Measurements from ENCODE around the gene PRCD.
"Not testable (repeated sequence)": the region's sequence is repeated elsewhere in the genome, so short reads cannot be mapped to it uniquely, and the experiment has no call there.

Gene PRCD

DNA sequence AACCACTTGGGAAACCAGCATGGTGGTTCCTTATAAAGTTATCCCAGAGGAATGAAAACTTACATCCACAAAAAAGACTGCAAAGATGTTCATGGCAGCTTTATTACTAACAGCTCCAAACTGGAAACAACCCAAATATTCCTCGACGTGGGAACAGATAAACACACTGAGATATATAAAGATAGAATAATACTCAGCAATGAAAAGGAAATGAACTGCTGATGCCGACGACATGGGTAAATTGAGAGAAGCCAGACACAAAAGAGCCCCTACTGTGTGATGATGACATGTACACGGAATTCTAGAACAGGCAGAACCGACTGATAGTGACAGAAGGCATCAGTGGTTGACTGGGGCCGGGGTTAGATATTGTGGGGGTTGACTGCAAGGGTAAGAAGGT lies 9.7 kb downstream of the PRCD start:
- DNase-seq (ENCODE audit: extremely low spot score, insufficient read length, low read depth) = no peak
- no peak for FAIRE-seq

DNA sequence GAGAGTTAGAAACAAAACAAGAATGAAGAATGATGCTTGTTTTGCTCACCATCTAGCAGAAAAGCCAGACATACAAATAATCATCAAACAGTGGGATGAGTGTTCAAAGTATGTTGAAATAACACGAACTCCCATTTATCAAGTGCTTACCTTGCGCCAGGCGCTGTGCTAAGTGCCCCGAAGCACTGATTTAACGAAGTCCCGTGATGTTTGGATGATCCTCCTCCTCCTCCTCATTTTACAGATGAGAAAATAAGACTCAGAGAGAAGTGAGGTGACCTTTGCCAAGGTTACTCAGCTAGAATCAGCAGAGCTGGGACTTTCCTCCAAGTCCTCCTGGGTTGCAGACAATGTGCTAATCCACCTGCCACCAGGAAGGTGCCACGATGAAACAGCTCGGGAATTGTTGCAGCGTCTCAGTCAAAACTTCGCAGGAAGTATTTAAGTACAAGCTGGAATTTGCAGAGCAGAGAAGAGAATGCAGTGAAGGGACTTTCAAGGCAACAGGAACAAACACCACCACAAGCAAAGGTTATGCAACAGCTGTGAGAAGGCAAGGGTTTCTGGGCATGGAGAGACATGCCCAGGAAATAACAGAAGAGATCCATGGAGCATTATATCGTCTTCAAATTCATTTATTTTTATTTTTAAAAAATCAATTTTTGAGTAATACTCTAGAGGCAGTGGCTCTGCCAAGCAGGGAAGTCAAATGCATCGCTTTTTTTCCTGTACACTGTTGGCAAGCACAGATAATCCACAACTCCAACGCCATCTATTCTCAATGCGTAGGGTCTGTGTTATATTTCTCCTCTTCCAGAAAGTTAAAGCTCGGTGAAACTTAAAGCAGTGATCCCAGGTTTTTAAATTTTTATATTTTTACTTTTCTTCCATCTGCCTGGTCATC lies 11.1 kb downstream of the PRCD start:
- FAIRE-seq (no peak), DNase-seq (ENCODE audit: extremely low spot score, insufficient read length, low read depth) (no peak)

- DNase-seq (ENCODE audit: extremely low spot score, insufficient read length, low read depth) (no peak), FAIRE-seq (no peak)
Observed at GRCh38 chr17:76551685-76552084, 11.8 kb downstream of the PRCD start.

DNA sequence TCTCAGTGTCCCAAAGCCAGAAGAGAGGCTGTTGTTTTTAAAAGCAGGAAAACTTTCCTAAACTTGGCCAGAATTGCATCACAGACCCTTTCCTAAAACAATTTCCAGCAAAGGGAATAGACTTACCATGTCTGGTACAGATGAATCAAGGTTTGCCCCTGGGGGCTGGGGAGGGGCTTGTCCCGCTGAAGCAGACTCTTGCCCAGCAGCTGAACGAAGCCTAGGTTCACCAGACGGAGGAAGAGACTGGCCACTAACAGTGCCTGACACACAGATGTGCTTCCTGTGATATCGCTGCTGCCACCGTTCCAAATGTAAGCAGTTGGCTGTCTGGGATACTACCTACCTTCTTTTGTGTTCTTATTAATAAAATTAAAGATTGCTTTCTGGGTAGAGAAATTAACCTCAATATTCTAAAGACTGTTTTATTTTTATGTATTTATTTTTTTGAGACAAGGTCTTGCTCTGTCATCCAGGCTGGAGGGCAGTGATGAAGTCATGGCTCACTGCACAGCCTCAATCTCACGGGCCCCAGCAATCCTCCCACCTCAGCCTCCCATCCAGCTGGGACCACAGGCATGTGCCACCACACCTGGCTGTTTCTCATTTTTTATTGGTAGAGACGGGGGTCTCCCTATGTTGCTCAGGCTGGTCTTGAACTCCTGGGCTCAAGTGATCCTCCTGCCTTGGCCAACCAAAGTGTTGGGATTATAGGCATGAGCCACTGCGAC lies 13.5 kb downstream of the PRCD start:
- FAIRE-seq (no peak), DNase-seq (ENCODE audit: extremely low spot score, insufficient read length, low read depth) (no peak)

DNA sequence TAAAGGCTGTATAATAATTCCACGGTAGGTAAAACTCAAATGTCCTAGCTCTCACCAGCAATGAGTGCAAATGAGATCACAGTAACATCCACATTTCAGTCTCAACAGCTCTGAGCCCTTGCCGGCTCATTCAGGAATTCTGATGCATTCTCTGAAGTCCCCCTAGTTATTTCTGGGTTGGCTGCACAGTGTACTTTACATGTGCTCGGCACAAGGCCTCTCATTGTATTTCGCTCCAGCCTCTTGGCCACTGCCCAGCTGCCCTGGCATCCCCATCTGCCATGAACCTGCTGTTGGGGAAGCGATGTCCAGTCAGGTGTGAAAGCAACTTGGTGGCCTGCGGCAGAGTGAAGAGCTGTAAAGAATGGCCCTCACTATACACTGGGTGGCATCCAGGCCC lies 14.3 kb downstream of the PRCD start:
- FAIRE-seq (no peak), DNase-seq (ENCODE audit: extremely low spot score, insufficient read length, low read depth) (no peak)

GRCh38 chr17:76556765-76557367 lies 17.0 kb downstream of the PRCD start:
- FAIRE-seq = no peak
- no peak for DNase-seq (ENCODE audit: extremely low spot score, insufficient read length, low read depth)

GRCh38 chr17:76557368-76558197 lies 17.7 kb downstream of the PRCD start:
- peak; percentile 79 for DNase-seq (ENCODE audit: extremely low spot score, insufficient read length, low read depth)
- peak; percentile 87 for FAIRE-seq

DNA sequence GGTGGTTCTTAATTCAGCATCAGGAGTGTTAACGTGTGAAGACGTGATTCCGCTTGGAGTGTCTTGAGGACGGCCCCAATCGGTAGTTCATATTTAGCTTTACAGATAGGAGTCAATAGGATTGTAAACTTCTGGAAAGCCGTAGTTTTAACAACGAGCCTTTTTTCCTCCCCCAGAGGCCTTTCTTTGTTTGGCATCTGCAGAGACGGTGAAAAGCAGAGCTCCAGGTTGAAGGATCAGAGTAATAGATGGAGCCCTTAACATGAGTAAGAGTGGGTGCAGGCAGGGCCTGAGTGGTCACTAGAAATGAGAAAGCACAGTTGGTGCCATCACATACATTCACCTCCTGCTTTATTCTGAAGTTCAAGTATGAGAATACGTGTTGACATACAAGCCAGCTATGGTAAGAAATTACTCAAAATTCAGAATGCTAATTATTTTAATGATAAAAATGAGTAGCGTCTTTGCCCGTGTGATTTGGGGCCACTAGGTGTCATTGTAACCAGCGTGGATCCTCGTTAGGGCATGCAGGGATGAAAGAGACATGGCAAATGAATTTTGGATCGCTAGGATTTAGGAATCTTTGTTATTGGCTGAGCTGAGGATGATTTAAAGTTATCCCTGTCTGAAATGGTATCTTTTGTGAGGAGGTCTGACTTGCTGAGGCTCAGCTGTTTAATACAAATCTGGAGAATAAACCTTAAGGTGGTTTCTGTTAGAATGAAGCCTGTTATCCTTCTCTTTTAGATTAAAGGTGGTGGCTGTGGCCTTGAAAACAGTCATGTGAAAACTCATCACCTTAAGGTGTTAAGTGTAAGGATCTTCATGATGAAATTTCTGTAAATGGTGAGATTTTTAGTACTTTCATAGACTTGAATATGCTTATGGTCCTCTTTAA lies 18.6 kb downstream of the PRCD start:
- no peak for DNase-seq (ENCODE audit: extremely low spot score, insufficient read length, low read depth)
- FAIRE-seq = no peak

DNA sequence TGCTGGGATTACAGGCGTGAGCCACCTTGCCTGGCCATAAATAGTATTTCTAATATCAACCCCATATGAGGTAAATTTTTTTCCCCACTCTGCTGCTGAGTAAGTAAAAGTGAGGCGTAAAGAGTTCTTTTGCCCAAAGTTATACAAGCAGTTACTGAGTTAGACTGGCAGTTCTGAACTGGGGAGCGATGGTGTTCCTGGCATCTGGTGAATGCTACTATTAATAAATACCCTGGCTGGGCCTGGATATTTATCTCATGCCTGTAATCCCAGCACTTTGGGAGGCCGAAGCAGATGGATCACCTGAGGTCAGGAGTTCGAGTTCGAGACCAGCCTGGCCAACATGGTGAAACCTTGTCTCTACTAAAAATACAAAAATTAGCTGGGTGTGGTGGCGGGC lies 19.6 kb downstream of the PRCD start:
- not testable (repeated sequence) for FAIRE-seq; DNase-seq (ENCODE audit: extremely low spot score, insufficient read length, low read depth)

- DNase-seq (ENCODE audit: extremely low spot score, insufficient read length, low read depth) (no peak), FAIRE-seq (no peak)
Observed at GRCh38 chr17:76560036-76560876, 20.4 kb downstream of the PRCD start.

DNA sequence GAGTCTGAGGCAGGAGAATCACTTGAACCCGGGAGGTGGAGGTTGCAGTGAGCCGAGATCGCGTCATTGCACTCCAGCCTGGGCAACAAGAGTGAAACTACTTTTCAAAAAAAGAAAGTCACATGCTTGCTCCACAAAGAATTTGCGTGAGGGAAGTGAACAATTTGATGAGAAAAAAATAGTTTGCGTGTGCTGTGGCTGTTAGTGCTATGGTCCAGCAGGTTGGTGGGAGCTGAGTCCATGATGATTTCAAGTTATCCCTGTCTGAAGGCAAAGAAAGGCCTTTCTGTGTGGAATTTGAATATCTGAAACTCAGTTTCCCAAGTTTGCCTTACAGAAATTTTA lies 21.0 kb downstream of the PRCD start:
- no peak for FAIRE-seq
- DNase-seq (ENCODE audit: extremely low spot score, insufficient read length, low read depth) = no peak

GRCh38 chr17:76561332-76561731 lies 21.5 kb downstream of the PRCD start:
- no peak for DNase-seq (ENCODE audit: extremely low spot score, insufficient read length, low read depth)

DNA sequence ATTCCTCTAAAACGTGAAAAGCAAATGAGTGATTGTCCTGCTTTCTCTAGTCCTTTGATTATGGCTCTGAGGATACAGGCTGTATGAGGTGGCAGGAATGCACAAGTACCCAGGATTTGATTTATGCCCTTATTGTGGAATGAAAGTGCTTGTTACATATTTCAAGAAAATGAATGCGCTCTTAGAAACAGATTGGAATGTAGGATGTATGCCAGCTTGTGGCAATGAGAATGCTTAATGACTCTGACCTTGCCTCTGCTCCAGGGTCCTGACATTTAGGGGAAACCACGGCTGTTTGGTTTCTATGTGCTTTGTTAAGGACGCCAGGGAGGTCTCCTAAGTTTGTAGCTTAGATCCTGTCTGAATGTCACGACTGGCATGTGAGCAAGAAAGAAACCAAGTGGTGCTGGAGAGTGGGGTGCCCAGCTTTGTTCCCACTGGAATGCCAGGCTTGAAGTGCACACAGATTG lies 22.0 kb downstream of the PRCD start:
- no peak for DNase-seq (ENCODE audit: extremely low spot score, insufficient read length, low read depth)
- no peak for FAIRE-seq

More at GRCh38 chr17:76561332-76561731, 21.5 kb downstream of the PRCD start:
- no peak for FAIRE-seq

DNA sequence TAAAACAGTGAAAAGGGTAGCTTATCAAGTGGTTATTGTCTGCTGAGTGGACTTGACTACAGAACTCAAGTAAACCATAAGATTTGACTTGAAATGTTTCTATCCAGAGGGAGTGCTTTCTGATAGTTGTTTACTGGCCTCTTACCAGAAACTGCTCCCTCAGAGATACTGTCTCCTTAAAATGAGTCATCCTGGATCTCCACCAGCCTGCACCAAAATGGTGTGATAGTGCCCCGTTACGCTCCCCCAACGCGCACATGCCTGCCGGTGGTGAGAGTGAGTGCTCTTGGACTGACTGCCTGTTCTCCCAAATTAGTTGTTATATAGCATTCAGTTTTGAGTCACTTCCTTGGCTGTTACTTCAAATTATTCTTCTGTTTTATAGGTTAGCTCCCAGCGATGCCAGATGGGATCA lies 22.9 kb downstream of the PRCD start:
- FAIRE-seq = no peak
- no peak for DNase-seq (ENCODE audit: extremely low spot score, insufficient read length, low read depth)

DNA sequence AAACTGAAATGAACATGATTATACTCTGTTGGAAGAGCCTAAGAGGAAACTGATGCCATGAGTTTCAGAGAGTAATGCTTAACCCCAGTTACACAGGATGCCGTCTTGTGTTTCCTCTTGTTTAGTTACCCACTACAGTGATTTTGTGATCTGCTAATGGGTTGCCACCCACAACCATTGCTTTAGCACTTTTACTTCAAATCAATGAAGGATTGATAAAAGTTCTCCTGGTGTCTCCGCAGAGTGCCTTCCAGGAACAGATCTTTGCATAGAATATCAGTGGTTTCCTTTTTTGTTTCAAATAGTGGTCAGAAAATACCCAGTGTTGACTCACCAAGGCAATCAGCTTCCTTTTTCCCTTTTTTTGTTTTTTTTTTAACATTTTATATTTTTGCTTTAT lies 23.5 kb downstream of the PRCD start:
- not testable (repeated sequence) for DNase-seq (ENCODE audit: extremely low spot score, insufficient read length, low read depth); FAIRE-seq

DNA sequence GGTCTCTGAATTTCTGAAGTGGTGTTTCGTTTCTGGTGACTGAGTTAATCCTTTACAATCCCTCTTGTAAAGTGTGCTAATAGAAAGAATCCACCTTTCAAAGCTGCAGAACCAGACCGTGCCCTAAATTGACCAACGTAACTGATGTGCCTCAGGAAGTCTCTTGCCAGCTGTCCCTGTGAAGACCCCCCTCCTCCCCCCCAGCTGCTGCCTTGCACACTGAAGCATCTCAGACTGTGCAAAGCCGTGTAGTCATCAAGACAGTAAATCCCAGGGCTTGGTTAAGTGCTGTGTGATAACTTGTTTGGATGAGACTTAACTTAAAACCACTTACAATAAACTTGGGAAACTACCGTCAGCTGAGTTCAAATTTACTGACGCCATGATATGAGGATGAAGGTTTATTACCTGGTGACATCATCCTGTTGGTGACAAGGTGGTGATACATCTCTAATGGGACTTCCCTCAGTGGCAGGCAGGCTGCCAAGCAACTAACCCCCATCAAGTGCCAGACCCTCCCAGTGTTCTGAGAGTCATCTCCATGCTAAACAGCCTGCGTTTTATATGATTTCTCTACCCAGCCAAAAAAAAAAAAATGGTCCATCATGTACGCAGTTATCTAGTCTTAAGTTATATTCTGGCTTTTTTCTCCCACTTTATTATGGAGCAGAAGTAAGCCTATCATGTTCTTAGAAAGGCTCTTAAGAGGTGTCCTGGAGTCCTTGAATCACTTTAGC lies 25.3 kb downstream of the PRCD start:
- not testable (repeated sequence) for DNase-seq (ENCODE audit: extremely low spot score, insufficient read length, low read depth)

More for the DNA sequence above, 25.3 kb downstream of the PRCD start:
- FAIRE-seq = not testable (repeated sequence)

Data from GM18507 (cell line).